Measurements from ENCODE around the gene IQCH.

IQCH gene

GRCh38 chr15:67549736-67550135 is 295.1 kb downstream of the IQCH start:
- no peak for TF ChIP-seq FOXP2 (optimal IDR thresholded peaks at IDR 0.05; ENCODE audit: borderline replicate concordance, extremely low read depth, extremely low read length, insufficient read depth)
- TF ChIP-seq POLR2AphosphoS5 (IDR thresholded peaks at IDR 0.05; ENCODE audit: low read depth, low read length): no peak
- no peak for TF ChIP-seq SIN3A (IDR thresholded peaks at IDR 0.05; ENCODE audit: borderline replicate concordance, insufficient read depth, low read length)
- TF ChIP-seq TAF1 (IDR thresholded peaks at IDR 0.05; ENCODE audit: borderline replicate concordance, insufficient read depth, low read length): no peak
- TF ChIP-seq, protein P1, sequence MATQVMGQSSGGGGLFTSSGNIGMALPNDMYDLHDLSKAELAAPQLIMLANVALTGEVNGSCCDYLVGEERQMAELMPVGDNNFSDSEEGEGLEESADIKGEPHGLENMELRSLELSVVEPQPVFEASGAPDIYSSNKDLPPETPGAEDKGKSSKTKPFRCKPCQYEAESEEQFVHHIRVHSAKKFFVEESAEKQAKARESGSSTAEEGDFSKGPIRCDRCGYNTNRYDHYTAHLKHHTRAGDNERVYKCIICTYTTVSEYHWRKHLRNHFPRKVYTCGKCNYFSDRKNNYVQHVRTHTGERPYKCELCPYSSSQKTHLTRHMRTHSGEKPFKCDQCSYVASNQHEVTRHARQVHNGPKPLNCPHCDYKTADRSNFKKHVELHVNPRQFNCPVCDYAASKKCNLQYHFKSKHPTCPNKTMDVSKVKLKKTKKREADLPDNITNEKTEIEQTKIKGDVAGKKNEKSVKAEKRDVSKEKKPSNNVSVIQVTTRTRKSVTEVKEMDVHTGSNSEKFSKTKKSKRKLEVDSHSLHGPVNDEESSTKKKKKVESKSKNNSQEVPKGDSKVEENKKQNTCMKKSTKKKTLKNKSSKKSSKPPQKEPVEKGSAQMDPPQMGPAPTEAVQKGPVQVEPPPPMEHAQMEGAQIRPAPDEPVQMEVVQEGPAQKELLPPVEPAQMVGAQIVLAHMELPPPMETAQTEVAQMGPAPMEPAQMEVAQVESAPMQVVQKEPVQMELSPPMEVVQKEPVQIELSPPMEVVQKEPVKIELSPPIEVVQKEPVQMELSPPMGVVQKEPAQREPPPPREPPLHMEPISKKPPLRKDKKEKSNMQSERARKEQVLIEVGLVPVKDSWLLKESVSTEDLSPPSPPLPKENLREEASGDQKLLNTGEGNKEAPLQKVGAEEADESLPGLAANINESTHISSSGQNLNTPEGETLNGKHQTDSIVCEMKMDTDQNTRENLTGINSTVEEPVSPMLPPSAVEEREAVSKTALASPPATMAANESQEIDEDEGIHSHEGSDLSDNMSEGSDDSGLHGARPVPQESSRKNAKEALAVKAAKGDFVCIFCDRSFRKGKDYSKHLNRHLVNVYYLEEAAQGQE (IDR thresholded peaks at IDR 0.05; ENCODE audit: insufficient read depth in 1 of 2, low read depth in 2 of 2, low read length in 2 of 2): no peak

GRCh38 chr15:67550522-67550921 is 295.9 kb downstream of the IQCH start:
- TF ChIP-seq, protein P1 (IDR thresholded peaks at IDR 0.05; ENCODE audit: insufficient read depth in 1 of 2, low read depth in 2 of 2, low read length in 2 of 2): no peak
- TF ChIP-seq TAF1 (IDR thresholded peaks at IDR 0.05; ENCODE audit: borderline replicate concordance, insufficient read depth, low read length) (no peak), FOXP2 (optimal IDR thresholded peaks at IDR 0.05; ENCODE audit: borderline replicate concordance, extremely low read depth, extremely low read length, insufficient read depth) (no peak), POLR2AphosphoS5 (IDR thresholded peaks at IDR 0.05; ENCODE audit: low read depth, low read length) (no peak), SIN3A (IDR thresholded peaks at IDR 0.05; ENCODE audit: borderline replicate concordance, insufficient read depth, low read length) (no peak)

DNA sequence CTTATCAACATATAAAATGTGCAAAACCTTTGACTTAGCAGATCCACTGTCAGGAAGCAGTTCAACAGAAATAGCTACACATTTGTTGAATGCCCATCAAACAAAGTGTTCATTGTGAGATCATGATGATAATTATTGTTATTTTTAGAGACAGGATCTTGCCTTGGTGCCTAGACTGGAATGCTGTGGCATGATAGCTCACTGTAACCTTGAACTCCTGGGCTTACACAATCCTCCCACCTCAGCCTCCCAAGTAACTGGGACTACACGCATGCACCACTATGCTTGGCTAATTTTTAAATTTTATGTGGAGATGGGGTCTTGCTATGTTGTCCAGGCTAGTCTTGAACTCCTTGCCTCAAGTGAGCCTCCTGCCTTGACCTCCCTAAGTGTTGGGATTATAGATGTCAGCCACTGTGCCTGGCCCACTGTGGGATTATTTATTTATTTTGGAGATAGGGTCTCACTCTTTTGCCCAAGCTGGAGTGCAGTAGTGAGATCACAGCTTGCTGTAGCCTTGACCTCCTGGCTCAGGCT is 296.7 kb downstream of the IQCH start:
- TF ChIP-seq TAF1 (IDR thresholded peaks at IDR 0.05; ENCODE audit: borderline replicate concordance, insufficient read depth, low read length) (no peak), POLR2AphosphoS5 (IDR thresholded peaks at IDR 0.05; ENCODE audit: low read depth, low read length) (no peak), FOXP2 (optimal IDR thresholded peaks at IDR 0.05; ENCODE audit: borderline replicate concordance, extremely low read depth, extremely low read length, insufficient read depth) (no peak), SIN3A (IDR thresholded peaks at IDR 0.05; ENCODE audit: borderline replicate concordance, insufficient read depth, low read length) (no peak)
- TF ChIP-seq, protein P1 (IDR thresholded peaks at IDR 0.05; ENCODE audit: insufficient read depth in 1 of 2, low read depth in 2 of 2, low read length in 2 of 2): no peak

Data from PFSK-1 (cell line).